ENCODE measurements around the gene XIRP1.
A peak's percentile ranks its signal among the peaks of the same experiment; 100 is the strongest.
"Not testable (repeated sequence)": the region's sequence is repeated elsewhere in the genome, so short reads cannot be mapped to it uniquely, and the experiment has no call there.

XIRP1 gene

GRCh38 chr3:39184968-39185285 lies 7.5 kb downstream of the XIRP1 start:
- DNase-seq: no peak

GRCh38 chr3:39184081-39184967 lies 8.1 kb downstream of the XIRP1 start:
- DNase-seq: no peak

GRCh38 chr3:39183211-39184080 lies 8.9 kb downstream of the XIRP1 start:
- DNase-seq: no peak

GRCh38 chr3:39181408-39182335 lies 10.7 kb downstream of the XIRP1 start:
- DNase-seq: no peak

- DNase-seq: peak; percentile 51 to 55
These were observed 11.6 kb downstream of the XIRP1 start for GRCh38 chr3:39180546-39181346.

- no peak for DNase-seq
These were observed 12.2 kb downstream of the XIRP1 start for GRCh38 chr3:39180183-39180545.

GRCh38 chr3:39178553-39178952 lies 13.8 kb downstream of the XIRP1 start:
- no peak for DNase-seq

GRCh38 chr3:39177708-39178332 lies 14.6 kb downstream of the XIRP1 start:
- DNase-seq: peak; percentile 86 to 90

GRCh38 chr3:39176025-39176714 lies 16.2 kb downstream of the XIRP1 start:
- no peak for DNase-seq

GRCh38 chr3:39173318-39174125 lies 18.9 kb downstream of the XIRP1 start:
- DNase-seq: no peak

GRCh38 chr3:39171860-39172259 lies 20.5 kb downstream of the XIRP1 start:
- no peak for DNase-seq

- DNase-seq: not testable (repeated sequence)
These were observed 21.5 kb downstream of the XIRP1 start for GRCh38 chr3:39170877-39171276.

- no peak for DNase-seq
These were observed 21.9 kb downstream of the XIRP1 start for GRCh38 chr3:39170461-39170860.

GRCh38 chr3:39169712-39170111 lies 22.7 kb downstream of the XIRP1 start:
- peak in 1 of 2 donors; percentile 26 for DNase-seq

GRCh38 chr3:39168156-39168780 lies 24.1 kb downstream of the XIRP1 start:
- DNase-seq: no peak

GRCh38 chr3:39166932-39167532 lies 25.4 kb downstream of the XIRP1 start:
- peak; percentile 91 to 98 for DNase-seq

- DNase-seq: peak; percentile 30 to 48
These were observed 26.2 kb downstream of the XIRP1 start for GRCh38 chr3:39166134-39166710.

- no peak for DNase-seq
These were observed 26.9 kb downstream of the XIRP1 start for GRCh38 chr3:39165518-39165917.
